ENCODE measurements around the gene FNIP2.
A peak's percentile ranks its signal among the peaks of the same experiment; 100 is the strongest.

The FNIP2 gene

GRCh38 chr4:158766434-158767044, 2.3 kb upstream of the FNIP2 start:
- Histone ChIP-seq H3K4me2 (ENCODE audit: low read length) (no peak overlapping the region), H3K27ac (ENCODE audit: low read depth, low read length) (no peak overlapping the region)
- WGBS (ENCODE audit: extremely low coverage, insufficient coverage, low lambda C conversion rate) = no CpG with 5 or more reads among the region's 6 CpGs

GRCh38 chr4:158767451-158767850, 1.4 kb upstream of the FNIP2 start:
- Histone ChIP-seq H4K5ac (ENCODE audit: low read length) (no peak overlapping the region), H3K9ac (ENCODE audit: low read length) (no peak overlapping the region), H4K8ac (ENCODE audit: low read depth, low read length) (no peak overlapping the region), H3K18ac (ENCODE audit: low read length) (no peak overlapping the region), H3K79me2 (ENCODE audit: control insufficient read depth, insufficient read depth, low read length) (no peaks in the 10 kb centered on the region), H2BK15ac (replicated peaks; ENCODE audit: low read depth) (no peak overlapping the region), H2BK5ac (ENCODE audit: low read length) (no peak overlapping the region), H3K4ac (ENCODE audit: low read depth, low read length) (no peak overlapping the region), H2BK120ac (ENCODE audit: low read depth, low read length) (no peak overlapping the region), H3K56ac (ENCODE audit: low read length) (no peak overlapping the region), H3K79me1 (ENCODE audit: low read length) (no peaks in the 10 kb centered on the region), H3K4me1 (ENCODE audit: control insufficient read depth, low read depth, low read length) (peaks cover 2% of the 10 kb centered on the region), H3K23ac (ENCODE audit: low read length) (no peak overlapping the region), H3K4me3 (ENCODE audit: low read length) (no peak overlapping the region), H3K27ac (ENCODE audit: low read depth, low read length) (no peak overlapping the region), H3K27me3 (ENCODE audit: insufficient read depth, low read length, poor library complexity) (no peaks in the 10 kb centered on the region), H3K36me3 (ENCODE audit: control insufficient read depth, insufficient read depth, low read length) (no peaks in the 10 kb centered on the region), H3K4me2 (ENCODE audit: low read length) (no peak overlapping the region), H2AK5ac (ENCODE audit: low read length) (no peak overlapping the region)
- DNase-seq = no peak
- no CpG with 5 or more reads among the region's 2 CpGs for WGBS (ENCODE audit: extremely low coverage, insufficient coverage, low lambda C conversion rate)

More at GRCh38 chr4:158766434-158767044, 2.3 kb upstream of the FNIP2 start:
- H3K4me3 ChIP-seq (ENCODE audit: low read length) = no peak overlapping the region
- no peak overlapping the region for H4K5ac ChIP-seq (ENCODE audit: low read length)
- H3K23ac ChIP-seq (ENCODE audit: low read length) = no peak overlapping the region
- no peak overlapping the region for H2BK5ac ChIP-seq (ENCODE audit: low read length)
- no peaks in the 10 kb centered on the region for H3K79me1 ChIP-seq (ENCODE audit: low read length)
- peaks cover 2% of the 10 kb centered on the region for H3K4me1 ChIP-seq (ENCODE audit: control insufficient read depth, low read depth, low read length)
- no peak for DNase-seq
- no peaks in the 10 kb centered on the region for H3K79me2 ChIP-seq (ENCODE audit: control insufficient read depth, insufficient read depth, low read length)
- H3K36me3 ChIP-seq (ENCODE audit: control insufficient read depth, insufficient read depth, low read length) = no peaks in the 10 kb centered on the region
- no peak overlapping the region for H2AK5ac ChIP-seq (ENCODE audit: low read length)
- H3K56ac ChIP-seq (ENCODE audit: low read length) = no peak overlapping the region
- no peak overlapping the region for H4K8ac ChIP-seq (ENCODE audit: low read depth, low read length)
- H3K27me3 ChIP-seq (ENCODE audit: insufficient read depth, low read length, poor library complexity) = no peaks in the 10 kb centered on the region
- H3K4ac ChIP-seq (ENCODE audit: low read depth, low read length) = no peak overlapping the region
- no peak overlapping the region for H3K18ac ChIP-seq (ENCODE audit: low read length)
- H2BK120ac ChIP-seq (ENCODE audit: low read depth, low read length) = no peak overlapping the region
- no peak overlapping the region for H2BK15ac ChIP-seq (replicated peaks; ENCODE audit: low read depth)
- no peak overlapping the region for H3K9ac ChIP-seq (ENCODE audit: low read length)

GRCh38 chr4:158769175-158769921, 522 bp downstream of the FNIP2 start:
- H3K4me3 ChIP-seq (ENCODE audit: low read length) = peak overlapping the region; percentile 72
- DNase-seq = peak; percentile 32
- peaks cover 2% of the 10 kb centered on the region for H3K4me1 ChIP-seq (ENCODE audit: control insufficient read depth, low read depth, low read length)
- no peaks in the 10 kb centered on the region for H3K79me2 ChIP-seq (ENCODE audit: control insufficient read depth, insufficient read depth, low read length)
- peak overlapping the region; percentile 84 for H3K9ac ChIP-seq (ENCODE audit: low read length)
- peak overlapping the region; percentile 39 for H3K23ac ChIP-seq (ENCODE audit: low read length)
- no peaks in the 10 kb centered on the region for H3K36me3 ChIP-seq (ENCODE audit: control insufficient read depth, insufficient read depth, low read length)
- H3K27me3 ChIP-seq (ENCODE audit: insufficient read depth, low read length, poor library complexity) = no peaks in the 10 kb centered on the region
- H3K79me1 ChIP-seq (ENCODE audit: low read length) = no peaks in the 10 kb centered on the region
- H2AK5ac ChIP-seq (ENCODE audit: low read length) = no peak overlapping the region
- no peak overlapping the region for H3K4ac ChIP-seq (ENCODE audit: low read depth, low read length)
- no peak overlapping the region for H2BK5ac ChIP-seq (ENCODE audit: low read length)
- peak overlapping the region; percentile 78 for H3K18ac ChIP-seq (ENCODE audit: low read length)
- WGBS (ENCODE audit: extremely low coverage, insufficient coverage, low lambda C conversion rate) = no CpG with 5 or more reads among the region's 49 CpGs
- peak overlapping the region; percentile 84 for H3K56ac ChIP-seq (ENCODE audit: low read length)
- no peak overlapping the region for H2BK15ac ChIP-seq (replicated peaks; ENCODE audit: low read depth)
- H3K27ac ChIP-seq (ENCODE audit: low read depth, low read length) = no peak overlapping the region
- H2BK120ac ChIP-seq (ENCODE audit: low read depth, low read length) = no peak overlapping the region
- H3K4me2 ChIP-seq (ENCODE audit: low read length) = peak overlapping the region; percentile 87
- H4K8ac ChIP-seq (ENCODE audit: low read depth, low read length) = no peak overlapping the region
- no peak overlapping the region for H4K5ac ChIP-seq (ENCODE audit: low read length)

- Histone ChIP-seq H3K79me1 (ENCODE audit: low read length) (no peaks in the 10 kb centered on the region), H4K8ac (ENCODE audit: low read depth, low read length) (no peak overlapping the region), H3K27me3 (ENCODE audit: insufficient read depth, low read length, poor library complexity) (no peaks in the 10 kb centered on the region), H3K18ac (ENCODE audit: low read length) (no peak overlapping the region), H2AK5ac (ENCODE audit: low read length) (no peak overlapping the region), H2BK15ac (replicated peaks; ENCODE audit: low read depth) (no peak overlapping the region), H2BK120ac (ENCODE audit: low read depth, low read length) (no peak overlapping the region), H3K4me1 (ENCODE audit: control insufficient read depth, low read depth, low read length) (peaks cover 2% of the 10 kb centered on the region), H4K5ac (ENCODE audit: low read length) (no peak overlapping the region), H3K4me3 (ENCODE audit: low read length) (no peak overlapping the region), H3K4me2 (ENCODE audit: low read length) (no peak overlapping the region), H3K4ac (ENCODE audit: low read depth, low read length) (no peak overlapping the region), H3K36me3 (ENCODE audit: control insufficient read depth, insufficient read depth, low read length) (no peaks in the 10 kb centered on the region), H3K79me2 (ENCODE audit: control insufficient read depth, insufficient read depth, low read length) (no peaks in the 10 kb centered on the region), H3K56ac (ENCODE audit: low read length) (no peak overlapping the region), H3K27ac (ENCODE audit: low read depth, low read length) (no peak overlapping the region), H2BK5ac (ENCODE audit: low read length) (no peak overlapping the region), H3K9ac (ENCODE audit: low read length) (no peak overlapping the region), H3K23ac (ENCODE audit: low read length) (no peak overlapping the region)
- no CpG with 5 or more reads among the region's 5 CpGs for WGBS (ENCODE audit: extremely low coverage, insufficient coverage, low lambda C conversion rate)
- DNase-seq = no peak
Observed at GRCh38 chr4:158770671-158771070, 1.8 kb downstream of the FNIP2 start.

GRCh38 chr4:158771776-158772175, 3.0 kb downstream of the FNIP2 start:
- no peaks in the 10 kb centered on the region for H3K36me3 ChIP-seq (ENCODE audit: control insufficient read depth, insufficient read depth, low read length)
- no peak overlapping the region for H2BK120ac ChIP-seq (ENCODE audit: low read depth, low read length)
- DNase-seq = no peak
- WGBS (ENCODE audit: extremely low coverage, insufficient coverage, low lambda C conversion rate) = no CpG with 5 or more reads among the region's 2 CpGs
- no peaks in the 10 kb centered on the region for H3K27me3 ChIP-seq (ENCODE audit: insufficient read depth, low read length, poor library complexity)
- H4K8ac ChIP-seq (ENCODE audit: low read depth, low read length) = no peak overlapping the region
- H3K79me1 ChIP-seq (ENCODE audit: low read length) = peaks cover 1% of the 10 kb centered on the region
- H4K5ac ChIP-seq (ENCODE audit: low read length) = no peak overlapping the region
- no peak overlapping the region for H2BK5ac ChIP-seq (ENCODE audit: low read length)
- H3K56ac ChIP-seq (ENCODE audit: low read length) = no peak overlapping the region
- no peak overlapping the region for H3K4ac ChIP-seq (ENCODE audit: low read depth, low read length)
- no peak overlapping the region for H3K18ac ChIP-seq (ENCODE audit: low read length)
- no peak overlapping the region for H3K27ac ChIP-seq (ENCODE audit: low read depth, low read length)
- no peaks in the 10 kb centered on the region for H3K79me2 ChIP-seq (ENCODE audit: control insufficient read depth, insufficient read depth, low read length)
- H3K4me3 ChIP-seq (ENCODE audit: low read length) = no peak overlapping the region
- H3K23ac ChIP-seq (ENCODE audit: low read length) = no peak overlapping the region
- no peak overlapping the region for H3K9ac ChIP-seq (ENCODE audit: low read length)
- no peak overlapping the region for H2AK5ac ChIP-seq (ENCODE audit: low read length)
- H2BK15ac ChIP-seq (replicated peaks; ENCODE audit: low read depth) = no peak overlapping the region
- H3K4me1 ChIP-seq (ENCODE audit: control insufficient read depth, low read depth, low read length) = peaks cover 2% of the 10 kb centered on the region
- no peak overlapping the region for H3K4me2 ChIP-seq (ENCODE audit: low read length)
